GM18505 (cell line): ENCODE results near the gene RABEPK.
"Not testable (repeated sequence)": the region's sequence is repeated elsewhere in the genome, so short reads cannot be mapped to it uniquely, and the experiment has no call there.

Source experiments
- ATAC-seq: cut with Tn5 transposase; IDR thresholded peaks from one replicate; pipeline ENCODE4 v1.9.1; 2021; ENCODE audit not compliant: unreplicated experiment
- POLR2A ChIP-seq: IDR thresholded peaks from 4 replicates; pipeline ENCODE4 v1.6.1; 2011; ENCODE audit warnings: borderline replicate concordance; ENCODE audit not compliant: insufficient read depth, insufficient read length; ENCODE audit errors: extremely low read depth

Gene RABEPK, protein sequence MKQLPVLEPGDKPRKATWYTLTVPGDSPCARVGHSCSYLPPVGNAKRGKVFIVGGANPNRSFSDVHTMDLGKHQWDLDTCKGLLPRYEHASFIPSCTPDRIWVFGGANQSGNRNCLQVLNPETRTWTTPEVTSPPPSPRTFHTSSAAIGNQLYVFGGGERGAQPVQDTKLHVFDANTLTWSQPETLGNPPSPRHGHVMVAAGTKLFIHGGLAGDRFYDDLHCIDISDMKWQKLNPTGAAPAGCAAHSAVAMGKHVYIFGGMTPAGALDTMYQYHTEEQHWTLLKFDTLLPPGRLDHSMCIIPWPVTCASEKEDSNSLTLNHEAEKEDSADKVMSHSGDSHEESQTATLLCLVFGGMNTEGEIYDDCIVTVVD

DNA sequence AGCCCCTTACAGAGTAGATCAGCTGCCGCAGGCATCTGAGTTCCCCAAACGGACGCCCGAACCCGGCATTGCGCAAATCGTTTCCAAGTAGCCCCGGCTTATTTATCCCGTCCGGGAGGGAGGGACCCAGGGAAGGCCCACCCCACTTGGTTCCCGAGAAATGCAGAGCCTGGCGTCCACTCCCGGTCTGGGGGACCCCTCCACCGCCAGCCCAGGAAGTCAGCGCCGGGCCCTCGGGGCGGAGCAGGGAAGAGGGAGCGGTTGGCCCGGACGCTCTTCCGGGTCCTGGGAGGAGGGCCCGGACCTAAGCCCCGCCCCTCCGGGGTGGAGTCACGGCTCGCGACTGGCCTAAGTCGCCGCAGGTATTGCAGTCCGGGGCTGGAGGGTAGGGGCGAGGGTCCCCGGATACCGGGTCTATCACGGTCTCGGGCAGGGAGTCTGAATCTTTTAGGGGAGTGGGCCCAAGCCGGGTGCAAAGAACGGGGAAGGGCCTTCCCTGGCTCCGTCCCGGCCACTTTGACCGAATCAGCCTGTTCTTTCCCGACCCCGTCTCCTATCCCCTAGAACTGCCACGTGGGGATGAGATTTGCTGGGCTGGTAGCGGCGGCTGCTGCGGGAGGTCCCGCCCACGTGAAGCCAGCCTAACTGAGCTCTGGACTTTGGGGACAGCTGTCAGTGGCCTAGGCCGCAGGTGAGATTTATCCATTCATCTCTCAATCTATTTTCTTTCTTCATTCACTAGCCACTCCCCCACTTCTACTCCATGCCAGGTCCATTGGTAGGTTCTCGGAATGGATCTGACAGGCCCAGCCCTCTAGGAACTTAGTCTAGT is at the start of gene RABEPK:
Gene RABEPK, plus strand, starts transcription at position 327 of the 832 bp plus-strand sequence. CDS start 2,472 bp downstream, outside the sequence.
- peak; percentile 95 for ATAC-seq
- peak; percentile 94 for TF ChIP-seq POLR2A

DNA sequence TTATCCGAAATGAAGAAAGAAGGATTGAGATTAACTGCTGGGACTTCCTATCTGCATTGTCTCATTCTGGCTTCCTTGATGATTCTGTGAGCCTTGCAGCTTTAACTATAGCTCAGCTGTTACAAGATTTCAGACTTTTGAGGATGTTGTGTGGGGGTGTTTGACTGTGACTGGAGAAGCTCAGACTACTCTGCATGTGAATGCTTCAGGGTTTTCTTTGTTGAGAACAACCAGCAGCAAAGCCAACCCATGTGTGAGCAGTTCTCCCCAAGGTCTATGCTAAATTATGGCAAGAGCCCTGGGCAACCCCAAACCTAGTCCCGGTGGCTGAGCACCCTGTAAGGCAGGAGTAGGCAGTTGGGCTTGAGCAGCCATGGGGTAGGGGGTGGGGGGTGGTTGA is 48.6 kb upstream of the RABEPK start:
- no peak for TF ChIP-seq POLR2A
- ATAC-seq = no peak

DNA sequence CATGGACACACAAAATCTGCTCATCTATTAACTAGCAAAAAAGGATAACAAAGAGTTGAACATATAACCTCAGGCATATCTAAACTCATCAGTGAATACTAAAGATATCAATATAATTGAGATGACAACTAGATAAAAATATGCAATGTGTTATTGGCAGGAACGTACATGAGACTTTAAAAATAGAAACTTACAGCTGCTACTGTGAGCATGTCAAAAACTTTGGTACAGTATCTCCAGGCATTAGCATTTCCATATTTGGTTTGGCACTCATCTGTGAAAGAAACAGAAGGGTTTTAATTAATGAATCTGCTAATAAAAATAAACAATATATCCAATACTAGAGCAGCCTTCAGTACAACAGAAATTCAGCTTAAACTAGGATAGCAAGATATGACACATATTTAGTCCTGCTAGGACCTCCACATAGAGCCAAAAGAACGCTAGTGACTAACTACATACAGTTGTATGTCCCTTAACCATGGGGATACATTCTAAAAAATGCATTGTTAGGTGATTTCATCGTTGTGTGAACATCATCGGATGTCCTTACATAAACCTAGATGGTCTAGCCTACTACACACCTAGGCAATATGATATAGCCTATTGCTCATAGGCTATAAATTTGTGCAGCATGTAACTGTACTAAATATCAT is 46.5 kb upstream of the RABEPK start:
- ATAC-seq = no peak
- TF ChIP-seq POLR2A = no peak

DNA sequence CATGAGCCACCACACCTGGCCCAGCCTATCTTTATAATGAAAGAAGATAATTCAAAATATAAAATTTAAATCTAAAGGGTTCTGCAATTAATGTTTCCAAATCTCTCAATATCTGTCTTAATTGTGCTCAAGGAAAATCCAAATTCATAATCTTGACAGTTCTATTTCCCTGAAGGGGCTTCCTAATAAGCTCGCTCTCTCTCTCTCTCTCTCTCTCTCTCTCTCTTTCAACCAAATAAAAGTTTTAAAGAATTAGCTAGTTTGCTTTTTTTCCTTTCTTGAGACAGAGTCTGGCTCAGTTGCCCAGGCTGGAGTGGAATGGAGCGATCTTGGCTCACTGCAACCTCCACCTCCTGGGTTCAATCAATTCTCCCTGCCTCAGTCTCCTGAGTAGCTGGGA is 43.8 kb upstream of the RABEPK start:
- no peak for ATAC-seq
- TF ChIP-seq POLR2A = no peak

DNA sequence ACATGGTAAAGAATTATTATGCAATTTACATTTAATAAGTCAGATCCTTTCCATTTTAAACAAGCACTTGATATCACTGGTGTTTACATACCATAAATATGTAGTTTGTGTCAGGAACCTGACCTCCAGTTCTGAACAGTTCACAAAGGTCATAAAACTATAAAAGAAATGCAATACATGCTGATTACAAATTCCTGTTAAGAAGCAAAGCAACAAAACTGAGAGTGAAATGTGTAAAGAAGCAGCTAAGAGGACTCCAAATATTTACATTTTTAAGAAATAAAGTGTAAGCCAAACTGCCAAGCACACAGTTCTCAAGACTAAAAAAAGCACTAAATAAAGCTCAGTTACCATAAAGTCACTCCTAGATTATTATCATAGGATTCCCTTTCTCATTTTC is 39.6 kb upstream of the RABEPK start:
- ATAC-seq = no peak

DNA sequence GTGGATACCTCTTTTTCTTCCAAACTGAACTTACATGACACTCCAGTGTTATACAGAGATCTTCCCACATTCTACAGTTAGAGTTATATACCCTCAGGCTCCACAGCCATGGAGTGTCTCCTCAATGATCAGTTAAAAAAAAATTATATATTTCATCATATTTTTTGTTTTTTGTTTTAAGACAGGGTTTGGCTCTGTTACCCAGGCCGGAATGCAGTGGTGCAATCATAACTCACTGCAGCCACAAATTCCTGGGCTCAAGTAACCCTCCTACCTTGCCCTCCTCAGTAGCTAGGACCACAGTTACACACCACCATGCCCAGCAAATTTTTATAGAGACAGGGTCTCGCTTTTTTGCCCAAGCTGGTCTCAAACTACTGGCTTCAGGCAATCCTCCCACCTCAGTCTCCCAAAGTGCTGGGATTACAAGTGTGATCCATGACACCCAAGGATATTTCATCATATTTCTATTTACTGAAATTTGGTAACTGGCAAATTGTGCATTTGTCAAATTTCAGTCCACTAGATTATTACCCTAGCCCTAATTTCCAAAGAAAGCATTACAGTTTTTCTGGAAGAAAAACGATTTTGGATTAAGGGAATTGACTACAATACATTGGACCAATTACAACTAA is 38.9 kb upstream of the RABEPK start:
- no peak for TF ChIP-seq POLR2A

More for the DNA sequence above, 39.6 kb upstream of the RABEPK start:
- no peak for TF ChIP-seq POLR2A

DNA sequence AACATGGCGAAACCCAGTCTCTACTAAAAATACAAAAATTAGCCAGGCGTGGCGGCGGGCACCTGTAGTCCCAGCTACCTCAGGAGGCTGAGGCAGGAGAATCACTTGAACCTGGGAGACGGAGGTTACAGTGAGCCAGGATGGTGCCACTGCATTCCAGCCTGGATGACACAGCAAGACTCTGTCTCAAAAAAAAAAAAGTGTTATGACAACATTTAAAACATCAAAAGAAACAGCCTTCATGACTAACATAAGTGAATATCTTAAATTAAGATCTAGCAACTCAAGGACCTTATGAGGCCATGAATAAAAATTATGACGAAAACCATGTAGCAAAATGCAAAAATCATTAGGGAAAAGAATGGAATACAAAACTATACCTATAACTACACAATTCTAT is 37.5 kb upstream of the RABEPK start:
- not testable (repeated sequence) for ATAC-seq

More for the DNA sequence above, 38.9 kb upstream of the RABEPK start:
- no peak for ATAC-seq

DNA sequence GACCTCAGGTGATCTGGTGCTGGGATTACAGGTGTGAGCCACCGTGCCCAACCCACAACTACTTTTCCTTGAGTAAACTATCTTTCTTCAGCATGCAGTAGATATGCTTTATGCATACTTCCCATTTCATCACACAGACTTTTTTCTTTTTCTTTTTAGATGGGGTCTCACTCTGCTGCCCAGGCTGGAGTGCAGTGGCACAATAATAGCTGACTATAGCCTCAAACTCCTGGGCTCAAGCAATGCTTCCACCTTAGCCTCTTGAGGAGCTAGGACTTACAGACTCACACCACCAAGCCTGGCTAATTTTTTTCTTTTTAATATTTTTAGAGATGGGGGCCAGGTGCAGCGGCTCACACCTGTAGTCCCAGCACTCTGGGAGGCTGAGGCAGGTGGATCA is 33.6 kb upstream of the RABEPK start:
- TF ChIP-seq POLR2A = no peak
- no peak for ATAC-seq

DNA sequence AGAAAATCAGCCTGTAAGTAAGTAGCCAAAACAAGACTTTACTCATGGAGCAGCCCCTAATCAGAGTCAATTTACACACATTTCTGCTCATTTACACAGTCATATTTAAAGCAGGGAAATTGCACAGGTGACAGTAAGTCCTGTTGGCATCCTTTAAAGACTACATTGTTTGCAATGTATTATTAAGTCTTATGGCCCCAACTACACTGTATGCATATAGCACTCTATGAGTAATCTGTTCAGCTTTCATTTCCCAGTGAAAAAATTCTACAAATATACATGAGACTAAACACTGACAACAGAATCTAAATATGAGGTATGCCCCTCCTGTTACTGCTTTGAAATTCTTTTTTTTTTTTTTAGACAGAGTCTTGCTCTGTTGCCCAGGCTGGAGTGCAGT is 30.4 kb upstream of the RABEPK start:
- TF ChIP-seq POLR2A = no peak

DNA sequence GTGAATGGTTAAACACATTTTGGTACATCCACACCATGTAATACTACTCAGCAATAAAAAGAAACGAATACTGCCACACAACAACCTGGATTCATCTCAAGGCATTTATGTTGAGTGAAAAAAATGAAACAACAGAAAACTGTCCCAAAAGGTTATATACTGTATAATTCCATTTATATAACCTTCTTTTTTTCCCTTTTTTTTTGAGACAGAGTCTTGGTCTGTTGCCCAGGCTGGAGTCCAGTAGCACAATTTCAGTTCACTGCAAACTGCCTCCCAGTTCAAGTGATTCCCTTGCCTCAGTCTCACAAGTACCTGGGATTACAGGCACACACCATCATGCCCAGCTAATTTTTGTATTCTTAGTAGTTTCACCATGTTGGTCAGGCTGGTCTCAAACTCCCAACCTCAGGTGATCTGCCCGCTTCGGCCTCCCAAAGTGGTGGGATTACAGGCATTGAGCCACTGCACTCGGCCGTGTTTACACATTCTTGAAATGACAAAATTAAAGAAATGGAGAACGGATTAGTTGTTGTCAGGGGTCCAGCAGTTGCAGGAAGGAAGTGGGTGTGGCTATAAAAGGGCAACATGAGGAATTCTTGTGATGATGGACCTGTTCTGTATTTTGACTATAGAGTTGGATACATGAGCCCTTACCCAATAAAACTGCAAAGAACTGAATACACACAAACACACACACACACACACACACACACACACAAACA is 28.1 kb upstream of the RABEPK start:
- no peak for TF ChIP-seq POLR2A
- no peak for ATAC-seq

More for the DNA sequence above, 30.4 kb upstream of the RABEPK start:
- ATAC-seq = no peak

DNA sequence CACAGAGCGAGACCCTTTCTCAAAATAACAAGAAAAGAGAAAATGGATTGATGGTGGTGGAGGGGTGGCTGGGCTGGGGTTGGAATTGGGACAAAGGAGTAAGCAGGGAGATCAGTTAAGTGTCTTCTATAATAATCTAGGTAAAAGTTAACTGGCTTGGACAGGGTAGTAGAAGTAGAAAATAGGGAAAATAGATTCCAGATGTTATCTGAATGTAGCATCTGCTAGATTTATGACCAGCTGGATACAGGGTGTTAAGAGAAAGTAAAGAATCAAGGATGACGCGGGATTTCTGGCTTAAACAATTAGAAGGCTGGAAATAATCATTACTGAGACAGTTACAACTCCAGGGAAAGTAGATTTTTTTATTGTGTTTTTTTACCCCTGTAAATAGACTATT is 23.7 kb upstream of the RABEPK start:
- no peak for ATAC-seq
- no peak for TF ChIP-seq POLR2A

DNA sequence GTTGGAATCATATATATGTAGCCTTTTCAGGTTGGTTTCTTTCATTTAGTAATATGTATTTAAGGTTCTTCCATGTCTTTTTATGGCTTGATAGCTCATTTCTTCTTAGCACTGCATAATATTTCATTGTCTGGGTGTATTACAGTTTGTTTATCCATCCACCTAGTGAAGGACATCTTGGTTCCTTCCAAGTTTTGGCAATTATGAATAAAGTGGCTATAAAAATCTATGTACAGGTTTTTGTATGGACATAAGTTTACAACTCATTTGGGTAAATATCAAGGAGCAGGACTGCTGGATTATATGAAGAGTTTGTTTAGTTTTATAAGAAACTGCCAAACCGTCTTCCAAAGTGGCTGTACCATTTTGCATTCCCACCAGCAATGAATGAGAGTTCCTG is 22.5 kb upstream of the RABEPK start:
- ATAC-seq = no peak
- no peak for TF ChIP-seq POLR2A

DNA sequence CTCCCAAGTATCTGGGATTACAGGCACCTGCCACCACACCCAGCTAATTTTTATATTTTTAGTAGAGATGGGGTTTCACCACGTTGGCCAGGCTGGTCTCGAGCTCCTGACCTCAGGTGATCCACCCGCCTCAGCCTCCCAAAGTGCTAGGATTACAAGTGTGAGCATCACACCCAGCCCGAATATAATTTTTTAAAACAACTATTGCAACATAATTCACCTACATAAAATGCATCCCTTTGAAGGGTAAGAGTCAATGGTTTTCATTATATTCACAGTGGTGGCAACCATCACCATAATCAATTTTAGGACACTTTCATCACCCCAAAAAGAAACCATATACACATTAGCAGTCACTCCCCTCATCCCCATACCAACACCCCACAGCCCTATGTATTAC is 20.6 kb upstream of the RABEPK start:
- ATAC-seq = not testable (repeated sequence)
